ENCODE measurements around the gene NCOA3. TPM values are rescaled to one million over a fixed set of nuclear protein-coding genes. Genes with fewer than 3 reads are reported as not detected.

Gene NCOA3
- total and polyA plus RNA-seq, 2 experiments from 2014 or later = 6.7 to 25.8 TPM

DNA sequence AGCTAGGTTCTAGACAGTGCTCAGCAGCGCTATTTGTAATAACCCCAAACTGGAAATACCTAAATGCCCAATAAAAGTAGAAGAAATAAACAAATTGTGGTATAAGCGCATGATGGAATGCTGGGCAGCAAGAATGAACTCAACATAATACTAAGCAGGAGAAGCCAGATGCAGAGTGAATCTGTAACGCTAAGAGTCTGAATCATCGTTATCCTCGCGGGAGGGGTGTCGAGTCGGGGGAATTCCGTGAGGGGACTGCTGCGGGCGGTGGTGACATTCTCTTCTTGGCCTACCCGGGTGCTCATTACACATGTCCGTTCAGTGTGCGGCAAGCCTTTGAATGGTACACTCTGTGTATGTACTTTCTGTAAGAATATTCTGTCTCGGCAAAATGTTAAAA, 199.9 kb downstream of the NCOA3 start:
- no peak for TF ChIP-seq EZH2phosphoT487 (IDR thresholded peaks at IDR 0.05; ENCODE audit: unreplicated experiment)
- TF ChIP-seq, protein P1, sequence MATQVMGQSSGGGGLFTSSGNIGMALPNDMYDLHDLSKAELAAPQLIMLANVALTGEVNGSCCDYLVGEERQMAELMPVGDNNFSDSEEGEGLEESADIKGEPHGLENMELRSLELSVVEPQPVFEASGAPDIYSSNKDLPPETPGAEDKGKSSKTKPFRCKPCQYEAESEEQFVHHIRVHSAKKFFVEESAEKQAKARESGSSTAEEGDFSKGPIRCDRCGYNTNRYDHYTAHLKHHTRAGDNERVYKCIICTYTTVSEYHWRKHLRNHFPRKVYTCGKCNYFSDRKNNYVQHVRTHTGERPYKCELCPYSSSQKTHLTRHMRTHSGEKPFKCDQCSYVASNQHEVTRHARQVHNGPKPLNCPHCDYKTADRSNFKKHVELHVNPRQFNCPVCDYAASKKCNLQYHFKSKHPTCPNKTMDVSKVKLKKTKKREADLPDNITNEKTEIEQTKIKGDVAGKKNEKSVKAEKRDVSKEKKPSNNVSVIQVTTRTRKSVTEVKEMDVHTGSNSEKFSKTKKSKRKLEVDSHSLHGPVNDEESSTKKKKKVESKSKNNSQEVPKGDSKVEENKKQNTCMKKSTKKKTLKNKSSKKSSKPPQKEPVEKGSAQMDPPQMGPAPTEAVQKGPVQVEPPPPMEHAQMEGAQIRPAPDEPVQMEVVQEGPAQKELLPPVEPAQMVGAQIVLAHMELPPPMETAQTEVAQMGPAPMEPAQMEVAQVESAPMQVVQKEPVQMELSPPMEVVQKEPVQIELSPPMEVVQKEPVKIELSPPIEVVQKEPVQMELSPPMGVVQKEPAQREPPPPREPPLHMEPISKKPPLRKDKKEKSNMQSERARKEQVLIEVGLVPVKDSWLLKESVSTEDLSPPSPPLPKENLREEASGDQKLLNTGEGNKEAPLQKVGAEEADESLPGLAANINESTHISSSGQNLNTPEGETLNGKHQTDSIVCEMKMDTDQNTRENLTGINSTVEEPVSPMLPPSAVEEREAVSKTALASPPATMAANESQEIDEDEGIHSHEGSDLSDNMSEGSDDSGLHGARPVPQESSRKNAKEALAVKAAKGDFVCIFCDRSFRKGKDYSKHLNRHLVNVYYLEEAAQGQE (IDR thresholded peaks at IDR 0.05; ENCODE audit: unreplicated experiment) = no peak
- no peak for TF ChIP-seq POLR2AphosphoS5 (IDR thresholded peaks at IDR 0.05; ENCODE audit: low read depth)
- DNase-seq (ENCODE audit: low spot score) = no peak
- H3K79me2 ChIP-seq (replicated peaks; ENCODE audit: insufficient read depth) = no peaks in the 10 kb centered on the region
- no peaks in the 10 kb centered on the region for H3K4me1 ChIP-seq (ENCODE audit: insufficient read depth)
- no peak overlapping the region for H3K4me2 ChIP-seq
- H3K27me3 ChIP-seq (ENCODE audit: insufficient read depth) = no peaks in the 10 kb centered on the region
- no peaks in the 10 kb centered on the region for H3F3A ChIP-seq (replicated peaks; ENCODE audit: low read depth)
- Mint-ChIP-seq H3K27me3 (ENCODE audit: insufficient read depth, low read depth, poor library complexity) (no peaks in the 10 kb centered on the region), H3K4me3 (no peak overlapping the region), H3K27ac (no peak overlapping the region), H3K36me3 (ENCODE audit: low read depth) (no peaks in the 10 kb centered on the region; the same call in 2 of the 3 replicates), H3K4me1 (peaks cover 5% of the 10 kb centered on the region), H3K9me3 (no peaks in the 10 kb centered on the region)
- H3K4me3 ChIP-seq = no peak overlapping the region
- no peaks in the 10 kb centered on the region for H4K20me1 ChIP-seq (replicated peaks; ENCODE audit: insufficient read depth)
- H3K36me3 ChIP-seq (ENCODE audit: insufficient read depth) = no peaks in the 10 kb centered on the region
- H3K9me2 ChIP-seq (ENCODE audit: insufficient read depth) = no peaks in the 10 kb centered on the region
- no peak for ATAC-seq
- H2AFZ ChIP-seq = no peak overlapping the region
- H3K27ac ChIP-seq (ENCODE audit: low read depth) = no peak overlapping the region

DNA sequence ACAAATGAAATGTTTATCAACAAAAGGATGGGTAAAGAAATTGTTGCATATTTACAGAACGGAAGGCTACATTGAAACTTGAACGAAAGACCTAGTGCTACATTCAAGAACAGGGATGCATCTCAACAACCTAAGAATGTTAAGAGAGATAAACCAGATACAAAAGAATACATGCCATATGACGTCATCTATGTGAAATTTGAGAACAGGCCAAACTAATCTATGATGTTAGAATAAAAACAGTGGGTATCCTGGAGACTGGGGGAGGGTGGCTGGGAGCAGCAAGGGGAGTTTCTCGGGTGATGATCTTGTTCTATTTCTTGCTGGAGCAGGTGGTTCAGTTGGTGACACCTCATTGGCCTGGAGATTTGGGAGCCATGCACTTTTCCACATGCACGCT, 202.1 kb downstream of the NCOA3 start:
- Histone ChIP-seq H3K9me2 (ENCODE audit: insufficient read depth) (no peaks in the 10 kb centered on the region), H3K4me2 (no peak overlapping the region), H3K4me1 (ENCODE audit: insufficient read depth) (no peaks in the 10 kb centered on the region), H3K27ac (ENCODE audit: low read depth) (no peak overlapping the region), H2AFZ (no peak overlapping the region), H3K36me3 (ENCODE audit: insufficient read depth) (no peaks in the 10 kb centered on the region), H3K79me2 (replicated peaks; ENCODE audit: insufficient read depth) (no peaks in the 10 kb centered on the region), H4K20me1 (replicated peaks; ENCODE audit: insufficient read depth) (no peaks in the 10 kb centered on the region), H3K27me3 (ENCODE audit: insufficient read depth) (no peaks in the 10 kb centered on the region), H3F3A (replicated peaks; ENCODE audit: low read depth) (no peaks in the 10 kb centered on the region), H3K4me3 (no peak overlapping the region)
- Mint-ChIP-seq H3K4me1 (peaks cover 18% of the 10 kb centered on the region), H3K27ac (no peak overlapping the region), H3K9me3 (no peaks in the 10 kb centered on the region), H3K27me3 (ENCODE audit: insufficient read depth, low read depth, poor library complexity) (no peaks in the 10 kb centered on the region), H3K36me3 (ENCODE audit: low read depth) (no peaks in the 10 kb centered on the region; the same call in 2 of the 3 replicates), H3K4me3 (no peak overlapping the region)
- DNase-seq (ENCODE audit: low spot score) (no peak), ATAC-seq (no peak)
- TF ChIP-seq, protein P1 (IDR thresholded peaks at IDR 0.05; ENCODE audit: unreplicated experiment) = no peak
- no peak for TF ChIP-seq STAT1 (IDR thresholded peaks at IDR 0.05; ENCODE audit: unreplicated experiment)
- TF ChIP-seq, protein P2, sequence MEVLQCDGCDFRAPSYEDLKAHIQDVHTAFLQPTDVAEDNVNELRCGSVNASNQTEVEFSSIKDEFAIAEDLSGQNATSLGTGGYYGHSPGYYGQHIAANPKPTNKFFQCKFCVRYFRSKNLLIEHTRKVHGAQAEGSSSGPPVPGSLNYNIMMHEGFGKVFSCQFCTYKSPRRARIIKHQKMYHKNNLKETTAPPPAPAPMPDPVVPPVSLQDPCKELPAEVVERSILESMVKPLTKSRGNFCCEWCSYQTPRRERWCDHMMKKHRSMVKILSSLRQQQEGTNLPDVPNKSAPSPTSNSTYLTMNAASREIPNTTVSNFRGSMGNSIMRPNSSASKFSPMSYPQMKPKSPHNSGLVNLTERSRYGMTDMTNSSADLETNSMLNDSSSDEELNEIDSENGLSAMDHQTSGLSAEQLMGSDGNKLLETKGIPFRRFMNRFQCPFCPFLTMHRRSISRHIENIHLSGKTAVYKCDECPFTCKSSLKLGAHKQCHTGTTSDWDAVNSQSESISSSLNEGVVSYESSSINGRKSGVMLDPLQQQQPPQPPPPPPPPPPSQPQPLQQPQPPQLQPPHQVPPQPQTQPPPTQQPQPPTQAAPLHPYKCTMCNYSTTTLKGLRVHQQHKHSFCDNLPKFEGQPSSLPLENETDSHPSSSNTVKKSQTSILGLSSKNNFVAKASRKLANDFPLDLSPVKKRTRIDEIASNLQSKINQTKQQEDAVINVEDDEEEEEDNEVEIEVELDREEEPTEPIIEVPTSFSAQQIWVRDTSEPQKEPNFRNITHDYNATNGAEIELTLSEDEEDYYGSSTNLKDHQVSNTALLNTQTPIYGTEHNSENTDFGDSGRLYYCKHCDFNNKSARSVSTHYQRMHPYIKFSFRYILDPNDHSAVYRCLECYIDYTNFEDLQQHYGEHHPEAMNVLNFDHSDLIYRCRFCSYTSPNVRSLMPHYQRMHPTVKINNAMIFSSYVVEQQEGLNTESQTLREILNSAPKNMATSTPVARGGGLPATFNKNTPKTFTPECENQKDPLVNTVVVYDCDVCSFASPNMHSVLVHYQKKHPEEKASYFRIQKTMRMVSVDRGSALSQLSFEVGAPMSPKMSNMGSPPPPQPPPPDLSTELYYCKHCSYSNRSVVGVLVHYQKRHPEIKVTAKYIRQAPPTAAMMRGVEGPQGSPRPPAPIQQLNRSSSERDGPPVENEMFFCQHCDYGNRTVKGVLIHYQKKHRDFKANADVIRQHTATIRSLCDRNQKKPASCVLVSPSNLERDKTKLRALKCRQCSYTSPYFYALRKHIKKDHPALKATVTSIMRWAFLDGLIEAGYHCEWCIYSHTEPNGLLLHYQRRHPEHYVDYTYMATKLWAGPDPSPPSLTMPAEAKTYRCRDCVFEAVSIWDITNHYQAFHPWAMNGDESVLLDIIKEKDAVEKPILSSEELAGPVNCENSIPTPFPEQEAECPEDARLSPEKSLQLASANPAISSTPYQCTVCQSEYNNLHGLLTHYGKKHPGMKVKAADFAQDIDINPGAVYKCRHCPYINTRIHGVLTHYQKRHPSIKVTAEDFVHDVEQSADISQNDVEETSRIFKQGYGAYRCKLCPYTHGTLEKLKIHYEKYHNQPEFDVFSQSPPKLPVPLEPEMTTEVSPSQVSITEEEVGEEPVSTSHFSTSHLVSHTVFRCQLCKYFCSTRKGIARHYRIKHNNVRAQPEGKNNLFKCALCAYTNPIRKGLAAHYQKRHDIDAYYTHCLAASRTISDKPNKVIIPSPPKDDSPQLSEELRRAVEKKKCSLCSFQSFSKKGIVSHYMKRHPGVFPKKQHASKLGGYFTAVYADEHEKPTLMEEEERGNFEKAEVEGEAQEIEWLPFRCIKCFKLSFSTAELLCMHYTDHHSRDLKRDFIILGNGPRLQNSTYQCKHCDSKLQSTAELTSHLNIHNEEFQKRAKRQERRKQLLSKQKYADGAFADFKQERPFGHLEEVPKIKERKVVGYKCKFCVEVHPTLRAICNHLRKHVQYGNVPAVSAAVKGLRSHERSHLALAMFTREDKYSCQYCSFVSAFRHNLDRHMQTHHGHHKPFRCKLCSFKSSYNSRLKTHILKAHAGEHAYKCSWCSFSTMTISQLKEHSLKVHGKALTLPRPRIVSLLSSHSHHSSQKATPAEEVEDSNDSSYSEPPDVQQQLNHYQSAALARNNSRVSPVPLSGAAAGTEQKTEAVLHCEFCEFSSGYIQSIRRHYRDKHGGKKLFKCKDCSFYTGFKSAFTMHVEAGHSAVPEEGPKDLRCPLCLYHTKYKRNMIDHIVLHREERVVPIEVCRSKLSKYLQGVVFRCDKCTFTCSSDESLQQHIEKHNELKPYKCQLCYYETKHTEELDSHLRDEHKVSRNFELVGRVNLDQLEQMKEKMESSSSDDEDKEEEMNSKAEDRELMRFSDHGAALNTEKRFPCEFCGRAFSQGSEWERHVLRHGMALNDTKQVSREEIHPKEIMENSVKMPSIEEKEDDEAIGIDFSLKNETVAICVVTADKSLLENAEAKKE (CRISPR knock-in tag; IDR thresholded peaks at IDR 0.05) = no peak
- TF ChIP-seq POLR2AphosphoS5 (IDR thresholded peaks at IDR 0.05; ENCODE audit: low read depth) = no peak
- no peak for TF ChIP-seq JUNB (IDR thresholded peaks at IDR 0.05; ENCODE audit: unreplicated experiment)
- TF ChIP-seq CREB1 (CRISPR knock-in tag; IDR thresholded peaks at IDR 0.05; ENCODE audit: low read depth) = no peak
- TF ChIP-seq EZH2phosphoT487 (IDR thresholded peaks at IDR 0.05; ENCODE audit: unreplicated experiment) = no peak

Data from GM23338 (cell line).